Anterior cingulate cortex (tissue), 58 donors: ENCODE results near the gene UGT3A2.
A peak's percentile ranks its signal among the peaks of the same experiment; 100 is the strongest.

Experiments used
- DNase-seq, 58 donors: peaks; one replicate each; lab custom pipeline; 2025; lab: John Stamatoyannopoulos, UW

The UGT3A2 gene

GRCh38 chr5:36013182-36013581 is 53.5 kb downstream of the UGT3A2 start:
- DNase-seq, result no peak

- no peak for DNase-seq
Measured at GRCh38 chr5:36009698-36010097, 57.0 kb downstream of the UGT3A2 start.

- no peak for DNase-seq
Measured at GRCh38 chr5:36007366-36007765, 59.3 kb downstream of the UGT3A2 start.

- no peak for DNase-seq
Measured at GRCh38 chr5:36006163-36006562, 60.5 kb downstream of the UGT3A2 start.

- DNase-seq, result no peak
Measured at GRCh38 chr5:36001032-36001431, 65.7 kb downstream of the UGT3A2 start.

GRCh38 chr5:35999547-35999946 is 67.1 kb downstream of the UGT3A2 start:
- no peak for DNase-seq

GRCh38 chr5:35996076-35996475 is 70.6 kb downstream of the UGT3A2 start:
- no peak for DNase-seq

GRCh38 chr5:35990941-35991611 is 75.6 kb downstream of the UGT3A2 start, which contains the start of gene UGT3A1:
Gene UGT3A1, minus strand, starts transcription at chr5:35991390. Its CDS starts 150 bp downstream, at chr5:35991240.
- DNase-seq, result peak in 1 of 58 donors; percentile 0

- DNase-seq, result no peak
Measured at GRCh38 chr5:35990520-35990919, 76.2 kb downstream of the UGT3A2 start.

GRCh38 chr5:35988529-35988928 is 78.2 kb downstream of the UGT3A2 start:
- DNase-seq, result no peak

GRCh38 chr5:35987776-35988175 is 78.9 kb downstream of the UGT3A2 start:
- DNase-seq, result no peak
